ENCODE measurements around the gene FGF21.
A peak's percentile ranks its signal among the peaks of the same experiment; 100 is the strongest.
"Not testable (repeated sequence)": the region's sequence is repeated elsewhere in the genome, so short reads cannot be mapped to it uniquely, and the experiment has no call there.

Gene FGF21

DNA sequence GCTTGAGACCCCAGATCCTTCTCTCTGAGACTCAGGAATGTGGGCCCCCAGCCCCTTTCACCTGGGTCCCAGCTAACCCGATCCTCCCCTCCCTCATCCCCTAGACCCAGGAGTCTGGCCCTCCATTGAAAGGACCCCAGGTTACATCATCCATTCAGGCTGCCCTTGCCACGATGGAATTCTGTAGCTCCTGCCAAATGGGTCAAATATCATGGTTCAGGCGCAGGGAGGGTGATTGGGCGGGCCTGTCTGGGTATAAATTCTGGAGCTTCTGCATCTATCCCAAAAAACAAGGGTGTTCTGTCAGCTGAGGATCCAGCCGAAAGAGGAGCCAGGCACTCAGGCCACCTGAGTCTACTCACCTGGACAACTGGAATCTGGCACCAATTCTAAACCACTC, 463 bp downstream of the FGF21 start:
- DNase-seq = no peak

DNA sequence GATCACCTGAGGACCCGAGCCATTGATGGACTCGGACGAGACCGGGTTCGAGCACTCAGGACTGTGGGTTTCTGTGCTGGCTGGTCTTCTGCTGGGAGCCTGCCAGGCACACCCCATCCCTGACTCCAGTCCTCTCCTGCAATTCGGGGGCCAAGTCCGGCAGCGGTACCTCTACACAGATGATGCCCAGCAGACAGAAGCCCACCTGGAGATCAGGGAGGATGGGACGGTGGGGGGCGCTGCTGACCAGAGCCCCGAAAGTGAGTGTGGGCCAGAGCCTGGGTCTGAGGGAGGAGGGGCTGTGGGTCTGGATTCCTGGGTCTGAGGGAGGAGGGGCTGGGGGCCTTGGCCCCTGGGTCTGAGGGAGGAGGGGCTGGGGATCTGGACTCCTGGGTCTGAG, 888 bp downstream of the FGF21 start:
- no peak for DNase-seq

DNA sequence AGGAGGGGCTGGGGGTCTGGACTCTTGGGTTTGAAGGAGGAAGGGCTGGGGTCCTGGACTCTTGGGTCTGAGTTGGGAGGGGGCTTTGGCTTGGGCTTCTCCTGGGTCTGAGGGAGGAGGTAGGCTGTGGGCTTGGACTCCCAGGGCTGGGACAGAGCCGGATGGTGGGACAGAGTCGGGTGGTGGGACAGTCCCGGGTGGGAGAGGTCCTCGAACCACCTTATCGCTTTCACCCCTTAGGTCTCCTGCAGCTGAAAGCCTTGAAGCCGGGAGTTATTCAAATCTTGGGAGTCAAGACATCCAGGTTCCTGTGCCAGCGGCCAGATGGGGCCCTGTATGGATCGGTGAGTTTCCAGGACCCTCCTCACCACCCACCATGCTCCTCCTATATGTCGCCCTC, 1.4 kb downstream of the FGF21 start:
- DNase-seq = no peak

DNA sequence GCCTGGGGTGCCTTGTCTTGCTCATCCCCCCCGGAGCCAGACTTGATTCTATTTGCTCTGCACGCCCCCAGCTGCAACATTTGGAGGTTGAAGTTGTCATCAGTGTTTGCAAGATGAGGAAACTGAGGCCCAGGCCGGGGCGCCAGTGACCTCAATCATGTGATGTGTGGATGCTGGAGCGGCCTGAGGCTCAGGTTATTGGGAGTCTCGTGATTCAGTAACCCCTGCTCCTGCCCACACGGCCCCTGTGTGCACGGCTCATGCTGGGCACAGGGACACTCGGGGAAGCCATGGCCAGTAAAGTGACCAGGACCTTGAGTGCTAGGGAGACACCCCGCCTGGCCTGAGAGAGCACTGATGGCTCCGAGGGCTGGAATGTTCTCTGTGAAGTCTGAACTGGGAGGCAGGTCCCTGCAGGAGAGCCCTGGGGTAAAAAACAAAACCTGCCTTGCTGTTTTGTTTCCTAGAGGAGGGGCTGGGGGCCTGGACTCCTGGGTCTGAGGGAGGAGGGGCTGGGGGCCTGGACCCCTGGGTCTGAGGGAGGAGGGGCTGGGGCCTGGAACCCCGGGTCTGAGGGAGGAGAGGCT, 1.9 kb downstream of the FGF21 start:
- DNase-seq = no peak

GRCh38 chr19:48757741-48758144, 2.4 kb downstream of the FGF21 start:
- DNase-seq = no peak

- no peak for DNase-seq
Measured at GRCh38 chr19:48760504-48761205, 5.3 kb downstream of the FGF21 start.

DNA sequence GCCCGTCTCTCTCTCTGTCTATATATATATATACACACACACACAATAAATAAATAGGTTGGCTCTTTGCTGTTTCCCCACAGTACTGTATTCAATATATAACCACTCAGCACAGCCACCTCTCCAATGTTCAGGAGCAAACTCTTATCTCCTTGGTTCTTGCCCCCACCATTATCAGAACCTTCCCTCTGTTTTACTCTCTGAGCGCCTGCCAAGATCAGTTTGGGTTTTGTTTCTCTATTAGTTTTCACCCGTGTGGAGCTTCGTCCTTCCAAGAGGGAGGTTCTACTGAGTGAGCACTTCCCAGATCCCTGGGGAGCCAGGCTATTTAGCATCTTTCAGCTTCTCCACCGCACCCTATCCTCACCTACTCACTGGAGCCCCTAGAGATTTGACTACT, 10.5 kb downstream of the FGF21 start:
- DNase-seq = not testable (repeated sequence)

DNA sequence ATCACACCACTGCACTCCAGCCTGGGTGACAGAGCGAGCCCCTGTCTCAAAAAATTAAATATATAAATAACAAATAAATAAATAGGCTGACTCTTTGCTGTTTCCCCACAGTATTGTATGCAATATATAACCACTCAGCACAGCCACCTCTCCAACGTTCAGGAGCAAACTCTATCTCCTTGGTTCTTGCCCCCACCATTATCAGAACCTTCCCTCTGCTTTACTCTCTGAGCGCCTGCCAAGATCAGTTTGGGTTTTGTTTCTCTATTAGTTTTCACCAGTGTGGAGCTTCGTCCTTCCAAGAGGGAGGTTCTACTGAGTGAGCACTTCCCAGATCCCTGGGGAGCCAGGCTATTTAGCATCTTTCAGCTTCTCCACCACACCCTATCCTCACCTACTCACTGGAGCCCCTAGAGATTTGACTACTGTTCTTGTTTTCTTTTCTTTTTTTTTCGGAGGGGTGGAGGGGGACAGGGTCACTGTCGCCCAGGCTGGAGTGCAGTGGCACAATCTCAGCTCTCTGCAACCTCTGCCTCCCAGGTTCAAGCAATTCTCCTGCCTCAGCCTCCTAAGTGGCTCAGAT, 12.9 kb downstream of the FGF21 start:
- DNase-seq = not testable (repeated sequence)

GRCh38 chr19:48768994-48769713, 13.8 kb downstream of the FGF21 start:
- DNase-seq = no peak

GRCh38 chr19:48770266-48770665, 14.9 kb downstream of the FGF21 start:
- DNase-seq = no peak

GRCh38 chr19:48770734-48771472, 15.6 kb downstream of the FGF21 start:
- no peak for DNase-seq

DNA sequence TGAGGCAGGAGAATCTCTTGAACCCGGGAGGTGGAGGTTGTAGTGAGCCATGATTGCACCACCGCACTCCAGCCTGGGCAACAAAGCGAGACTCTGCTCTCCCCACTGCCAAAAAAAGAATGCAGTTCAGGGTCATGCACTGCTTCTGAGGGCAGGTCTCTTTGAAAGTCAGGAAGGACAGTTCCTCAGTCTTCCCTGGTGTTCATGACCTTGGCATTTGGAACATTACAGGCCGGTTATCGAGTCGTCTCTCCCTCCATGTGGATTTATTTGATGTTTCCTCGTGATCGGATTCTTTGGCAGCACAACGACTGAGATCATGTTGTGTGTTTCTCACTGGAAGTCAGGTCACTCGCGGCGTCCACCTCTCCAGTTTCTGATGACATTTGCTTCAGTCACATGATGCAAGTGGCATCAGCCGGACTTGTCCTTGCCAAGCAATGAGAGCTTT, 17.2 kb downstream of the FGF21 start:
- peak; percentile 61 for DNase-seq

GRCh38 chr19:48777139-48777538, 21.8 kb downstream of the FGF21 start:
- no peak for DNase-seq

DNA sequence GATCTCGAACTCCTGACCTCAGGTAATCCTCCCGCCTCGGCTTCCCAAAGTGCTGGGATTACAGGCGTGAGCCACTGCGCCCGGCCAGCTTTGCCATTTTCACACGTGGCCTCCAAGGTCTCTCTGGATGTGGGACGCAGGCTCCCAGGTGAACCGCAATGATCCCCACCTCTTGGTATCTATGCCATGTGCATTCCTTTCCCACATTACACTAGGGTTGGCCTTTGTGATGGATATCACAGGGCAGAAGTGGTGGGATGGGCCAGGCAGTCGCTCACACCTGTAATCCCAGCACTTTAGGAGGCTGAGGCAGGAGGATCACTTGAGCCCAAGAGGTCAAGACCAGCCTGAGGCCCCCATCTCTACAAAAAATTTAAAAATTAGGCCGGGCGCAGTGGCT, 22.4 kb downstream of the FGF21 start:
- no peak for DNase-seq

- DNase-seq = no peak
Measured at GRCh38 chr19:48779636-48780035, 24.3 kb downstream of the FGF21 start.

- no peak for DNase-seq
Measured at GRCh38 chr19:48780631-48781391, 25.5 kb downstream of the FGF21 start.

- DNase-seq = no peak
Measured at GRCh38 chr19:48784527-48784926, 29.2 kb downstream of the FGF21 start.

DNA sequence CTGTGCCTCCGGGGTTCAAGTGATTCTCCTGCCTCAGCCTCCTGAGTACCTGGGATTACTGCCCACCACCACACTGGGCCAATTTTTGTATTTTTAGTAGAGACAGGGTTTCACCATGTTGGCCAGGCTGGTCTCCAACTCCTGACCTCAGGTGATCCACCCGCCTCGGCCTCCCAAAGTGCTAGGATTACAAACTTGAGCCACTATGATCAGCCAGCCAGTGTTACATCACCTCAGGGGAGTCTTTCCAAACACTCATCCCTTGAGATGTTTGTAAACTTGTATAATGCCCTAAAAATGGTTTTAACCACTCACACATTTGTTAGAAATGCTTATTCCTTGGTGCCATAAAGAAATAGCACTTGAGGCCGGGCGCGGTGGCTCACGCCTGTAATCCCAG, 31.1 kb downstream of the FGF21 start:
- not testable (repeated sequence) for DNase-seq

DNA sequence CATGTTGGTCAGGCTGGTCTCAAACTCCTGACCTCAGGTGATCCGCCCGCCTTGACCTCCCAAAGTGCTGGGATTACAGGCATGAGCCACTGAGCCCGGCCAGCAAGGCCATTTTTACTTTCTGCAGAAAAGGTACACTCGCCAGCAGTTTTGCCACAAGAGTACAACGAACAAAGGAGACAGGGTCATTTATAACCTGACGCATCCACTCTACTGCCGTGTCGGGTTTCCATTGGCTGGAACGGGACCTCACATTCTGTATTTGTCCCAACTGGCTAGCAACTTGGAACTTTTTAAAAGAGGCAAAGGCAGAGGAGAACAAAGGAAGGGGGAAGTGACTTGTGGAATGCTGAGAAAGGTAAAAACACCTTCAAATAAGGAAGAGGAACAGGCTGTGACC, 32.0 kb downstream of the FGF21 start:
- not testable (repeated sequence) for DNase-seq

GRCh38 chr19:48793271-48793670, 37.9 kb downstream of the FGF21 start:
- no peak for DNase-seq

DNA sequence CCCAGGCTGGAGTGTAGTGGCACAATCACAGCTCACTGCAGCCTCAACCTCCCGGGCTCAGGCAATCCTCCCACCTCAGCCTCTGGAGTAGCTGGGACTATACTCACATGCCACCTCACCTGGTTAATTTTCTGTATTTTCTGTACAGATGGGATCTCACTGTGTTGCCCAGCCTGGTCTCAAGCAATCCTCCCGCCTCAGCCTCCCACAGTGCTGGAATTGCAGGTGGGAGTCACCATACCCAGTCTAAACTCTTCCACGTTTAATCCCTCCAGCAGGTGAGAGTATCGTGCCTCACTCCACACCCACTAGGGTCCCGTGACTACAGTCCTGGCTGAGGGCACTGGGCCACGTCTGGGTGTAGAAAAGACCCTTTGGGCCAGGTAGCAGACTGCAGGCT, 39.0 kb downstream of the FGF21 start:
- DNase-seq = no peak

DNA sequence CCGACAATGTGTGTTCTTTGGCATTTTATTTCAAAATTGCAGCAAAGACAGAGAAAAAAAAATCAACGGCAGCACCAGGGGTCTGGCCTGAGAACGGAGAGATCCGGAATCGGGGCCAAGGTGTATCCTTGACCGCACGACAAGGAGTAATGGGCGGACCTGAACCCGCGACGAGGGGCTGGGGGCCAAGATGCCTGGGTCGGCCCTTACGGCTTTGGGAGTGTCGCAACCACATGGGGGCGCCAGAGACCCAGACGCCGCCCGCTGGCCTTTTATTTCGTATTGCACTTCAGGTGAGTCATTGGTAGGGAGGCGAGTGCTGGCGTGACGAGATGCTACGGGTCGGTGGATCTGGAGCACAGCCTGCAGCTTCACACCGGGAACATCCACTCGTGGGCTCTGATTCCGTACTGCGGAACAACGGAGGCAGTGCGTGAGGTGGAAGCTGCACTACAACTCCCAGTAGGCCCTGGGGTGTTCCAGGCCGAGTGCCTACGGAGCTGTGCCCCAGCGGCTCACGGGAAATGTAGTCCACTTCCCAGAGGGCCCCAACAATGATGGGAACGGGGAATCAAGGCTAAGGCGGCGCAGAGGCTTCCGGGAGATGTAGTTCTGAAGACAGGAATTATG, 39.8 kb downstream of the FGF21 start:
- peak; percentile 84 for DNase-seq
